Small intestine (tissue), 7 donors: ENCODE results near the gene TEX36. TPM values are rescaled to one million over a fixed set of nuclear protein-coding genes. Genes with fewer than 3 reads are reported as not detected.
"Not testable (repeated sequence)": the region's sequence is repeated elsewhere in the genome, so short reads cannot be mapped to it uniquely, and the experiment has no call there.

Experiments used
- DNase-seq, 2 donors: peaks; one replicate each; pipeline versions ENCODE4 v3.0.0 to v3.0.0-alpha.2; 2013
- FAIRE-seq: peaks from 2 replicates; lab custom pipeline; 2012; peaks lifted over from hg19 to GRCh38; lab: Jason Lieb, UNC
- H3K27ac ChIP-seq, 3 donors: one replicate each; pipeline ENCODE4 v1.5.1; 2013; ENCODE audit warnings: low read length in 2 of 3, mild to moderate bottlenecking in 2 of 3, control low read depth in 1 of 3, inconsistent platforms in 1 of 3, low read depth in 1 of 3, moderate library complexity in 1 of 3
- H3K27me3 ChIP-seq, 3 donors: one replicate each; pipeline ENCODE4 v1.6.1; 2013; ENCODE audit warnings: low read length in 3 of 3, inconsistent platforms in 1 of 3; ENCODE audit not compliant: control insufficient read depth in 3 of 3, insufficient read depth in 3 of 3
- H3K36me3 ChIP-seq, 3 donors: one replicate each; pipeline ENCODE4 v1.6.1; 2013; ENCODE audit warnings: low read length in 3 of 3, inconsistent platforms in 1 of 3, low read depth in 1 of 3, mild to moderate bottlenecking in 1 of 3, moderate library complexity in 1 of 3; ENCODE audit not compliant: control insufficient read depth in 3 of 3, insufficient read depth in 2 of 3
- H3K4me1 ChIP-seq, 3 donors: one replicate each; pipeline ENCODE4 v1.6.1; 2013; ENCODE audit warnings: low read length in 2 of 3, inconsistent platforms in 1 of 3, low read depth in 1 of 3, mild to moderate bottlenecking in 1 of 3, moderate library complexity in 1 of 3; ENCODE audit not compliant: control insufficient read depth in 3 of 3, insufficient read depth in 2 of 3
- H3K4me3 ChIP-seq, 3 donors: one replicate each; pipeline ENCODE4 v1.5.1; 2013; ENCODE audit warnings: low read length in 3 of 3, control low read depth in 1 of 3, inconsistent platforms in 1 of 3, low read depth in 1 of 3, mild to moderate bottlenecking in 1 of 3, moderate library complexity in 1 of 3
- H3K9me3 ChIP-seq, 2 donors: one replicate each; pipeline ENCODE4 v1.6.1; 2013; ENCODE audit warnings: low read depth in 1 of 2, low read length in 1 of 2; ENCODE audit not compliant: control insufficient read depth in 2 of 2, insufficient read depth in 1 of 2
- WGBS, 3 donors: extraction: QIAGEN DNeasy Blood & Tissue Kit; methylation state at CpG; one replicate each; pipeline ENCODE4 v1.1.7; 2013; 5-methylcytosine and 5-hydroxymethylcytosine counted together
- polyA plus RNA-seq, 4 donors: library from polyadenylated mRNA; stranded (reverse) in 3 of 4; unstranded in 1 of 4; fragments of 200-250 nt in 3 of 4; fragments of 120-200 nt in 1 of 4; gene quantifications; one replicate each; pipeline versions ENCODE4 v1.2.1 to v1.2.3, GENCODE V29; 2013
- donor health status: healthy with polysubstance abuse.
- donor health status: control.
- donor health status: control.
- donor health status: Bipolar disorder and iron deficiency.
- donor health status: healthy.

Gene TEX36
- polyA plus RNA-seq, 4 donors = not detected

GRCh38 chr10:125696884-125697283 is 13.9 kb upstream of the TEX36 start:
- not testable (repeated sequence) for H3K36me3 ChIP-seq, DNase-seq, H3K9me3 ChIP-seq, FAIRE-seq, H3K4me3 ChIP-seq, H3K27ac ChIP-seq, H3K27me3 ChIP-seq, H3K4me1 ChIP-seq
- WGBS, 3 donors = 79 to 87% (median 81%) methylated on average over 6 of the region's 6 CpGs

GRCh38 chr10:125694883-125695282 is 11.9 kb upstream of the TEX36 start:
- H3K27me3 ChIP-seq = peaks cover 0 to 6% (median 0%) of the 10 kb centered on the region in 3 donors
- no peak overlapping the region for H3K27ac ChIP-seq
- DNase-seq (no peak), FAIRE-seq (no peak)
- H3K4me1 ChIP-seq = peaks cover 0 to 7% (median 0%) of the 10 kb centered on the region in 3 donors
- 38 to 57% (median 51%) methylated on average over 1 of the region's 1 CpG for WGBS, 3 donors
- no peak overlapping the region for H3K4me3 ChIP-seq
- no peaks in the 10 kb centered on the region for H3K36me3 ChIP-seq
- no peaks in the 10 kb centered on the region for H3K9me3 ChIP-seq

GRCh38 chr10:125693524-125693847 is 10.5 kb upstream of the TEX36 start:
- peaks cover 0 to 6% (median 0%) of the 10 kb centered on the region in 3 donors for H3K27me3 ChIP-seq
- H3K36me3 ChIP-seq = no peaks in the 10 kb centered on the region
- DNase-seq = no peak
- 77 to 89% (median 82%) methylated on average over 2 of the region's 2 CpGs for WGBS, 3 donors
- no peaks in the 10 kb centered on the region for H3K9me3 ChIP-seq
- no peak overlapping the region for H3K27ac ChIP-seq
- H3K4me3 ChIP-seq = no peak overlapping the region
- H3K4me1 ChIP-seq = peaks cover 0 to 7% (median 0%) of the 10 kb centered on the region in 3 donors
- no peak for FAIRE-seq

DNA sequence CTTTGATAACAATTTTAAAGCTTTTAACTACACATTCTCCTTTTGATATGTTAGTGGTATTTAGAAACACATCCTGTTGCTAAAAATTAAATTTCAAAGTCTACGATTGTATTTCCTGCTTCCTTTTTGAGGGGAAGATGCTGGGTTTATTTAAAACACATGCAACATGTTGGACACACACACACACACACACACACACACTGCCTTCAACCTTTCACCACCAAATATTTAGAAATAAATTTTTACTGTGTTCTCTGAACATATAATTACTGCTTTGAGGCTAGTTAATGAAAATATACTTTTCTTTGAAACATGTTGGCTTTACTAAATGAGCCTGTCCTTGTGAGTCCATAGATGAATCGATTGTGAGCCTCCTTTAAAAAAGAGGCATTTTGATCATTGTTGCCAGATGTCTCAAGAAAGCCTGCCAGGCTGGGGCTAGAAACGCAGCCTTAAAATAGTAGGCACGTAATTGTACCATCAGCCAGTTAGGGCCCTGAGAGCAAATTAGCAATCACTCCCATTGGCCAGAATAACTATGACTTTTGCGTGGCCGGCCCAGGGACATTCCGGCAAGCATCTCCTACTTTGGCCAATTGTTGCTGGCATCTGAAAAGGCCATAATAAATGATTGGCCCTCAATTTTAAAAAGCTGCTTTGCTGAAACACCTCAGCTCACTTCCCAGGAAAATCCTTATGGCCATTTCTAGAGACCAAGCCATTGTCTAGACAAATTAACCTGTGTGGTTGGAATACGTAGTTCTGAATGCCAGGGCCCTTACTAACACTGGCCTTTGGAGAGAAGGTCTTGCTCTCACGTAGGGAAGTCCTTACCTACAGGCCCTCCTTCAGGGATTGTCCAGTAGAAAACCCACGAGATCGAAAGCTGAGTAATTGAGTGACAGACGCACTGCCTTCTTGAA is 9.9 kb upstream of the TEX36 start:
- peaks cover 0 to 6% (median 0%) of the 10 kb centered on the region in 3 donors for H3K27me3 ChIP-seq
- FAIRE-seq (no peak), DNase-seq (no peak)
- no peaks in the 10 kb centered on the region for H3K9me3 ChIP-seq
- WGBS, 3 donors = 81 to 88% (median 86%) methylated on average over 12 of the region's 12 CpGs
- H3K4me1 ChIP-seq = peaks cover 0 to 7% (median 0%) of the 10 kb centered on the region in 3 donors
- no peak overlapping the region for H3K4me3 ChIP-seq
- no peaks in the 10 kb centered on the region for H3K36me3 ChIP-seq
- H3K27ac ChIP-seq = no peak overlapping the region

DNA sequence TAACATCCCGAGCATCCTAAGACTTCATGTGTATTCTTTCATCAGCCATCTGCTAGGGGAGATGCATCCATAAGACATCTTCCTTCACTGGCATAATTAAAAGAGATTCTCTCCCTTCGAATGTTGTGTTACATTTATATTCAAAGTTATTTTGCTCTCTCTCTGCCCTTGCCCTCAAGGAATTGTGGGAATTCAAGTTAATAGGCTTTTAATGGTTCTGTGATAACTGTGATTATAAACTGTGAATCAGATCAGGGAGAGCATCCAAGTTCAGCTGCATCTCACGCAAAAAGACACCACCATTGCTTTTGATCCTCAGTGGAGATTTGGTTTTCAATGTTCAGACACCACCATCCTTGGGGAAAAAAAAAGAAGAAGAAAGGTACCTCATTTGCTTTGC is 9.2 kb upstream of the TEX36 start:
- no peak overlapping the region for H3K4me3 ChIP-seq
- no peaks in the 10 kb centered on the region for H3K36me3 ChIP-seq
- H3K27ac ChIP-seq = no peak overlapping the region
- peaks cover 0 to 6% (median 0%) of the 10 kb centered on the region in 3 donors for H3K27me3 ChIP-seq
- WGBS, 3 donors = 44 to 59% (median 52%) methylated on average over 3 of the region's 3 CpGs
- DNase-seq (no peak), FAIRE-seq (no peak)
- H3K9me3 ChIP-seq = no peaks in the 10 kb centered on the region
- H3K4me1 ChIP-seq = peaks cover 0 to 7% (median 0%) of the 10 kb centered on the region in 3 donors

DNA sequence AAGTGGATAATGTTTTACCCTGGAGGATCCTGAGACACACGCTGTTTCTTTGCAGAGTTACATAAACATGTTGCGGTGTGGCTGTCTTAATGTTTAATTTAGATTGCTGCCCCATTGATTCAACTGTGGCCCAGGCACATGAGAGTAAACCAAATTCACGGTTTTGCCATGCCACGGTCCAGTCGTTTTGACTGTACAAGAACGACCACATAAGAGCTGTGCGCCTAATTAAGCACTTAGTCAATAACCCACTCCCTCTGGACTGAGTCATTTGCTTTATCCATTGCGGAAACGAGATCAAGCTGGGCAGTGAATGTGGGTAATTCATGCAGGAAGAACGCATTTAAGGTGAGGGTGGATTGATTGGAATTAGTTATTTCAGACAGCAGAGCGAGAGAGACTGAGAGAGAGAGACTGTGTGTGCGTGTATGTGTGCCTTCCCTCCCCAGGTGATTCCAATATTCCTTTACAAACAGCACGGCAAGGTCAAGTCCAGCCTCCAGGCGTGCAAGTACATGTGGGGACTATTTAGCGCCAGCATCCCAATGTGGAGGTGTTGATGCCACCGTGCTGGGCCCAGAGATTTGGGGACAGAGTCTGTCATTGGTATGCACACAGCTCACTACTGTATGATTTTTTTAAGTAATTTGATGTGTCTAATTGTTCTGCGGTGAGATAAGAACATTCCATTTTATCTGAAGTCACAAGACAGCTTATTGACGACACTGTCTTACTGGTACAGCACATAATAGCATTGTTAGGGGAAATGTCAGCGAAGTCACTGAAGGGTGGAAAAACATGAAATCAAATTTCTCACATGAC is 8.4 kb upstream of the TEX36 start:
- H3K27me3 ChIP-seq = peaks cover 0 to 6% (median 0%) of the 10 kb centered on the region in 3 donors
- no peak overlapping the region for H3K27ac ChIP-seq
- H3K4me1 ChIP-seq = peaks cover 0 to 7% (median 0%) of the 10 kb centered on the region in 3 donors
- no peak overlapping the region for H3K4me3 ChIP-seq
- DNase-seq (no peak), FAIRE-seq (no peak)
- H3K36me3 ChIP-seq = no peaks in the 10 kb centered on the region
- WGBS, 3 donors = 38 to 66% (median 55%) methylated on average over 19 of the region's 19 CpGs
- H3K9me3 ChIP-seq = no peaks in the 10 kb centered on the region

DNA sequence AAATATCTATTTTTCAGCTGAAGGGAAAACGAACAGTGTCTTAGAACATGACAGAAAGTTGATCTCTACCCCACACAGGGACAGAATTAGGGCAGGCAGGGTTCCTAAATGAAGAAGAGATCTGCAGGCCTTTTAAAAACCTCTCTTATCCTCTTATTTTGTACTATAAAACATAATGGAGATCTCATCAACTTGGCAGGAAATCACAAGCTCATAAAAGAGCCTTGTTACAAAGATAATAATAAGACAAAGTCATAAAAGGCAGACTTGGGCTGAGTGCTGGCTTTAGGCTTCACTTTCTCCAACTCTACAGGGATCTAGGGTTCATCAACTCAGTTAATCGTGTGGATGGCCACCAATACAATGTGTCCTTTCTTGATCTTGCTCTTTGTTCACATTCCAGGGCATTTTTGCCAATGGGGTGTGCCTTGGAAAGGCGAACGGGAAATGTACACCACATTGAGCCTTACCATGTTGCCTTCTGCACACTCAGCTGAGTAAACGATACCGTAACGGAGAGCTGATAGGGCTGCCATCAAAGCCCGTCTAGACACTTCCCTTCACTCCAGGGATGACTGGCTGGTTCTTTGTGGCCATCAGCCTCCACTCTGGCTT is 7.1 kb upstream of the TEX36 start:
- peaks cover 0 to 6% (median 0%) of the 10 kb centered on the region in 3 donors for H3K27me3 ChIP-seq
- peaks cover 0 to 7% (median 0%) of the 10 kb centered on the region in 3 donors for H3K4me1 ChIP-seq
- H3K36me3 ChIP-seq = no peaks in the 10 kb centered on the region
- H3K27ac ChIP-seq = no peak overlapping the region
- H3K9me3 ChIP-seq = no peaks in the 10 kb centered on the region
- 20 to 66% (median 44%) methylated on average over 8 of the region's 8 CpGs for WGBS, 3 donors
- no peak overlapping the region for H3K4me3 ChIP-seq
- DNase-seq (no peak), FAIRE-seq (no peak)
